Progenitor cell of endocrine pancreas (in vitro differentiated cells): ENCODE results near the gene DGKI. TPM values are rescaled to one million over a fixed set of nuclear protein-coding genes. Genes with fewer than 3 reads are reported as not detected.

Source experiments
- DNase-seq: peaks from one replicate; pipeline ENCODE4 v3.0.0; 2021; ENCODE audit warnings: low spot score; ENCODE audit not compliant: unreplicated experiment
- H3K27ac Mint-ChIP-seq: 2 replicates; pipeline ENCODE4 v1.8.0; 2021; ENCODE audit warnings: mild to moderate bottlenecking, moderate library complexity, mixed read lengths
- H3K27me3 Mint-ChIP-seq: 2 replicates; pipeline ENCODE4 v1.8.0; 2021; ENCODE audit warnings: mixed read lengths
- H3K36me3 Mint-ChIP-seq: 2 replicates; pipeline ENCODE4 v1.8.0; 2022; ENCODE audit warnings: mixed read lengths; ENCODE audit not compliant: insufficient read depth
- H3K4me1 Mint-ChIP-seq: 2 replicates; pipeline ENCODE4 v1.8.0; 2021; ENCODE audit warnings: low read depth, mixed read lengths
- H3K4me3 Mint-ChIP-seq: 2 replicates; pipeline ENCODE4 v1.8.0; 2021; ENCODE audit warnings: low read depth, mild to moderate bottlenecking, moderate library complexity, mixed read lengths
- H3K9me3 Mint-ChIP-seq: 2 replicates; pipeline ENCODE4 v1.8.0; 2021; ENCODE audit warnings: low read depth, mixed read lengths
- CTCF ChIP-seq: fragments of 200-600 bp; sonication (generic); IDR thresholded peaks from one replicate; pipeline ENCODE4 v1.5.0; 2021; ENCODE audit warnings: antibody characterized with exemption, mild to moderate bottlenecking; ENCODE audit not compliant: unreplicated experiment
- total RNA-seq: library from RNA; stranded (reverse); gene quantifications from 2 replicates; pipeline ENCODE4 v1.2.1, GENCODE V29; 2021

Gene DGKI
- total RNA-seq, 1 donor from 2014 or later = 0.41 TPM

GRCh38 chr7:137635874-137636273 is 210.9 kb downstream of the DGKI start:
- no peaks in the 10 kb centered on the region for H3K4me1 Mint-ChIP-seq
- H3K36me3 Mint-ChIP-seq = no peaks in the 10 kb centered on the region
- no peaks in the 10 kb centered on the region for H3K27me3 Mint-ChIP-seq
- H3K27ac Mint-ChIP-seq = no peak overlapping the region
- H3K9me3 Mint-ChIP-seq = no peaks in the 10 kb centered on the region
- no peak for TF ChIP-seq CTCF
- no peak overlapping the region for H3K4me3 Mint-ChIP-seq
- DNase-seq = no peak

DNA sequence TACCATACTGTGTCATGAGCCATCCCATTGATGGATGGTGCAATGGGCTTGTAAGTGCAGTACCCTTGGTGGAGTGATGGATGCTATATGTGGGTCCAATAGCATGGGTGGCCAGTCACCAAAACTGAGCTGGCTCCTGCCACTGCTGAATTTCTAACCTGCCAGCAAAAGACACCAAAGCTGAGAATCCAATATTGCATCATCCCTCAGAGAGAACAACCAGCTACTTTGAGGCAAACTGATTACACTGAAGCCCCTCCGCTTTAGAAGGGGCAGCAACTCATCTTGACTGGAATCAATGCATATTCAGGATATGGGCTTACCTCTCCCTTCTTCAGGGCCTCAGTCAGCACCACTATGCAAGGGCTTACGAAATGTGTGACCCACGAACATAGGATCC is 211.6 kb downstream of the DGKI start:
- Mint-ChIP-seq H3K4me3 (no peak overlapping the region), H3K9me3 (no peaks in the 10 kb centered on the region)

DNA sequence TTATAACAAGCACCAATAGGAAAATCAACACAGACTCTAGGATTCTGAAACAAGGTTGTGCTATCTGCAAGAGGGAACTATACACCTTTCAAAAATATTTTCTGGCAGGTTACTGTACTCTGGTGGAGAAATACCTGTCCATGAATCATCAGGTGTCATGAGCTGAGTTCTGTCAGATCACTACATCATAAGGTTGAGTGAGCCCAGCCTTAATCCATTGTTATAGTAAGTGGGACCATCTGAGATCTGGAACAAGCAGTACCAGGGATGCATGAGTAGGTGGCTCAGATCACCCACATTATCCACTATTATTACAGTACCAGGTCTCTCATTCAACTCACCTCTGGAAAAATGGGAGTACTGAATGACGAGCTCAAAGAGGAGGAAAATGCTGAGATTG is 212.4 kb downstream of the DGKI start:
- no peak overlapping the region for H3K4me3 Mint-ChIP-seq
- H3K27me3 Mint-ChIP-seq = no peaks in the 10 kb centered on the region
- no peak for DNase-seq
- no peaks in the 10 kb centered on the region for H3K36me3 Mint-ChIP-seq
- H3K4me1 Mint-ChIP-seq = no peaks in the 10 kb centered on the region
- no peak for TF ChIP-seq CTCF
- H3K9me3 Mint-ChIP-seq = no peaks in the 10 kb centered on the region
- no peak overlapping the region for H3K27ac Mint-ChIP-seq

More for the DNA sequence above, 211.6 kb downstream of the DGKI start:
- no peak for TF ChIP-seq CTCF
- no peaks in the 10 kb centered on the region for H3K27me3 Mint-ChIP-seq
- no peak for DNase-seq
- no peaks in the 10 kb centered on the region for H3K36me3 Mint-ChIP-seq
- H3K4me1 Mint-ChIP-seq = no peaks in the 10 kb centered on the region
- no peak overlapping the region for H3K27ac Mint-ChIP-seq

DNA sequence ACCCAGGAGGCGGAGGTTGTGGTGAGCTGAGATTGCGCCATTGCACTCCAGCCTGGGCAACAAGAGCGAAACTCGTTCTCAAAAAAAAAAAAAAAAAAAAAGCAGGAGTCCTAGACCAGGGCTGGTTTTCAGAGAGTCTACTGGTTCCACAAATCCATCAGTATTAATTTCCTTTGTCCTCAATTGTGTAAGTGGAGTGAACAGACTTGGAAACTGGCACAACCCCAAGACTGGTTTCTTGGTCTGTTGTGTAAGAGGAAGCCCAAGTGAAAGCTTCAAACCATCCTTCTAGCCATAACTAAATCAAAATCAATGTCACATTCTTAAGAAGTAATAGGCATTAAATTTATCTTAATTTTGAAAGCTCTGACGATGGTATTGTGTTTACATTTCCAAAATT is 213.6 kb downstream of the DGKI start:
- H3K9me3 Mint-ChIP-seq = no peaks in the 10 kb centered on the region
- TF ChIP-seq CTCF = no peak
- no peak for DNase-seq
- no peaks in the 10 kb centered on the region for H3K4me1 Mint-ChIP-seq
- H3K36me3 Mint-ChIP-seq = no peaks in the 10 kb centered on the region
- H3K27ac Mint-ChIP-seq = no peak overlapping the region
- no peak overlapping the region for H3K4me3 Mint-ChIP-seq
- H3K27me3 Mint-ChIP-seq = no peaks in the 10 kb centered on the region

DNA sequence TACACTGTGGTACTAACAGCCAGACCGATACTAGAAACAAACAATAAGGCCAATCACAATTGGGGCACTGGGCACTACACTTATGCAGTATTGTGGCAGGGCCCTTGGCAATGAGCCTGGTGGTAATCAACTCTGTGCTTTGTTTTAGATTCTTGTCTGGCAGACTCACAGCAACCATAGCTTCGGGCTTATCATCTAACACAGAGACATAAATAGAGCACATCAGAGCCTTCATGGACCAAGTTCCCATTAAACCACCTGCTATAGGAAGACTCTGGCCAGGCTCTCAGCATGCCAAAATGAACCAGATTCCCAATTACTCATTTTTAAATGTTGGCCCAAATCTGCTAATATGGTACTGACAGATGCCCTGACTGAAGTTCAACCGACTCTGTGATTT is 218.6 kb downstream of the DGKI start:
- no peak for DNase-seq
- Mint-ChIP-seq H3K27me3 (no peaks in the 10 kb centered on the region), H3K9me3 (no peaks in the 10 kb centered on the region), H3K36me3 (no peaks in the 10 kb centered on the region), H3K4me3 (no peak overlapping the region), H3K4me1 (no peaks in the 10 kb centered on the region), H3K27ac (no peak overlapping the region)
- no peak for TF ChIP-seq CTCF
